ENCODE measurements around the gene AKR1D1.
"Not testable (repeated sequence)": the region's sequence is repeated elsewhere in the genome, so short reads cannot be mapped to it uniquely, and the experiment has no call there.

Gene AKR1D1

GRCh38 chr7:138052696-138053095 is 23.6 kb upstream of the AKR1D1 start:
- no peaks in the 10 kb centered on the region for H3K79me2 ChIP-seq (ENCODE audit: insufficient read depth, low read length)
- no peak overlapping the region for H3K9ac ChIP-seq (ENCODE audit: low read length)
- no peaks in the 10 kb centered on the region for H3K4me1 ChIP-seq (ENCODE audit: insufficient read depth, low read length, severe bottlenecking)
- H3K9me2 ChIP-seq (ENCODE audit: low read depth, low read length) = no peaks in the 10 kb centered on the region
- no peak overlapping the region for H2AFZ ChIP-seq (ENCODE audit: low read length)
- no peak overlapping the region for H3K27ac ChIP-seq (ENCODE audit: low read depth, low read length, poor library complexity, severe bottlenecking)
- H3K9me3 ChIP-seq (ENCODE audit: low read length) = no peaks in the 10 kb centered on the region
- no peaks in the 10 kb centered on the region for H3K36me3 ChIP-seq (ENCODE audit: insufficient read depth, low read length)
- TF ChIP-seq EZH2 (IDR thresholded peaks at IDR 0.05; ENCODE audit: borderline replicate concordance, low read length) = no peak
- TF ChIP-seq, protein P1, sequence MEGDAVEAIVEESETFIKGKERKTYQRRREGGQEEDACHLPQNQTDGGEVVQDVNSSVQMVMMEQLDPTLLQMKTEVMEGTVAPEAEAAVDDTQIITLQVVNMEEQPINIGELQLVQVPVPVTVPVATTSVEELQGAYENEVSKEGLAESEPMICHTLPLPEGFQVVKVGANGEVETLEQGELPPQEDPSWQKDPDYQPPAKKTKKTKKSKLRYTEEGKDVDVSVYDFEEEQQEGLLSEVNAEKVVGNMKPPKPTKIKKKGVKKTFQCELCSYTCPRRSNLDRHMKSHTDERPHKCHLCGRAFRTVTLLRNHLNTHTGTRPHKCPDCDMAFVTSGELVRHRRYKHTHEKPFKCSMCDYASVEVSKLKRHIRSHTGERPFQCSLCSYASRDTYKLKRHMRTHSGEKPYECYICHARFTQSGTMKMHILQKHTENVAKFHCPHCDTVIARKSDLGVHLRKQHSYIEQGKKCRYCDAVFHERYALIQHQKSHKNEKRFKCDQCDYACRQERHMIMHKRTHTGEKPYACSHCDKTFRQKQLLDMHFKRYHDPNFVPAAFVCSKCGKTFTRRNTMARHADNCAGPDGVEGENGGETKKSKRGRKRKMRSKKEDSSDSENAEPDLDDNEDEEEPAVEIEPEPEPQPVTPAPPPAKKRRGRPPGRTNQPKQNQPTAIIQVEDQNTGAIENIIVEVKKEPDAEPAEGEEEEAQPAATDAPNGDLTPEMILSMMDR (IDR thresholded peaks at IDR 0.05; ENCODE audit: low read length) = no peak
- H4K20me1 ChIP-seq (ENCODE audit: insufficient read depth, low read length) = no peaks in the 10 kb centered on the region
- H3K4me3 ChIP-seq (ENCODE audit: low read depth, low read length, poor library complexity, severe bottlenecking) = no peak overlapping the region
- H3K4me2 ChIP-seq (ENCODE audit: low read length) = no peak overlapping the region
- H3F3A ChIP-seq (ENCODE audit: insufficient read depth, low read length) = no peaks in the 10 kb centered on the region
- H3K27me3 ChIP-seq (ENCODE audit: insufficient read depth, low read length) = no peaks in the 10 kb centered on the region

DNA sequence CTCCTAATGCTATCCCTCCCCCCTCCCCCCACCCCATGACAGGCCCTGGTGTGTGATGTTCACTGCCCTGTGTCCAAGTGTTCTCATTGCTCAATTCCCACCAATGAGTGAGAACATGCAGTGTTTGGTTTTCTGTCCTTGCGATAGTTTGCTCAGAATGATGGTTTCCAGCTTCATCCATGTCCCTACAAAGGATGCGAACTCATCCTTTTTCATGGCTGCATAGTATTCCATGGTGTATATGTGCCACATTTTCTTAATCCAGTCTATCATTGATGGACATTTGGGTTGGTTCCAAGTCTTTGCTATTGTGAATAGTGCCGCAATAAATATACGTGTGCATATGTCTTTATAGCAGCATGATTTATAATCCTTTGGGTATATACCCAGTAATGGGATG is 20.6 kb upstream of the AKR1D1 start:
- not testable (repeated sequence) for H3K9me3 ChIP-seq (ENCODE audit: low read length)

DNA sequence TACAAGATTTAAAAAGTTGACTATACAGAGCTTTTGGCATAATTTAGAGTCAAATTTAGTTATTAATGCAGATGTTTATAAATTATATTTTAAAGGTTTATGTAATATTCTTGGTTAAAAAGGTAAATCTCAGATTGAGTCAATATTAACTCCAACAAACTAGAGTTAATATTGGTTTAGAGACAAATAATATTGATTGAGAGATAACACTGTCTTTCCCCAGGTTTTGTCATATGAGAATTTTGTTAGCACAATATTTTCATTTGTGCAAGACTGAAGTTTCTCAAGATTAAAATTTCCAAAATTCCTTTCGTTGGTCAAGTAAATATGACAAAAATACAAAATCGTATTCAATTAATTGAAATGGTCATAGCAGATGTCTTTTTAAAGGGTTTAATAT is 12.9 kb upstream of the AKR1D1 start:
- no peaks in the 10 kb centered on the region for H3K9me3 ChIP-seq (ENCODE audit: low read length)
- H3K4me2 ChIP-seq (ENCODE audit: low read length) = no peak overlapping the region
- no peaks in the 10 kb centered on the region for H3K27me3 ChIP-seq (ENCODE audit: insufficient read depth, low read length)
- H3K9me2 ChIP-seq (ENCODE audit: low read depth, low read length) = no peaks in the 10 kb centered on the region
- TF ChIP-seq EZH2 (IDR thresholded peaks at IDR 0.05; ENCODE audit: borderline replicate concordance, low read length) = no peak
- TF ChIP-seq, protein P1 (IDR thresholded peaks at IDR 0.05; ENCODE audit: low read length) = no peak
- no peaks in the 10 kb centered on the region for H3F3A ChIP-seq (ENCODE audit: insufficient read depth, low read length)
- H3K4me3 ChIP-seq (ENCODE audit: low read depth, low read length, poor library complexity, severe bottlenecking) = no peak overlapping the region
- H2AFZ ChIP-seq (ENCODE audit: low read length) = no peak overlapping the region
- no peak overlapping the region for H3K27ac ChIP-seq (ENCODE audit: low read depth, low read length, poor library complexity, severe bottlenecking)
- no peaks in the 10 kb centered on the region for H4K20me1 ChIP-seq (ENCODE audit: insufficient read depth, low read length)
- no peaks in the 10 kb centered on the region for H3K79me2 ChIP-seq (ENCODE audit: insufficient read depth, low read length)
- H3K9ac ChIP-seq (ENCODE audit: low read length) = no peak overlapping the region
- H3K36me3 ChIP-seq (ENCODE audit: insufficient read depth, low read length) = no peaks in the 10 kb centered on the region
- H3K4me1 ChIP-seq (ENCODE audit: insufficient read depth, low read length, severe bottlenecking) = no peaks in the 10 kb centered on the region

More for the DNA sequence above, 20.6 kb upstream of the AKR1D1 start:
- not testable (repeated sequence) for H2AFZ ChIP-seq (ENCODE audit: low read length); H3K4me3 ChIP-seq (ENCODE audit: low read depth, low read length, poor library complexity, severe bottlenecking); H3K27ac ChIP-seq (ENCODE audit: low read depth, low read length, poor library complexity, severe bottlenecking); H3F3A ChIP-seq (ENCODE audit: insufficient read depth, low read length); H3K4me1 ChIP-seq (ENCODE audit: insufficient read depth, low read length, severe bottlenecking); H3K9me2 ChIP-seq (ENCODE audit: low read depth, low read length); H3K9ac ChIP-seq (ENCODE audit: low read length); H3K4me2 ChIP-seq (ENCODE audit: low read length); H3K36me3 ChIP-seq (ENCODE audit: insufficient read depth, low read length); H3K27me3 ChIP-seq (ENCODE audit: insufficient read depth, low read length); H3K79me2 ChIP-seq (ENCODE audit: insufficient read depth, low read length); H4K20me1 ChIP-seq (ENCODE audit: insufficient read depth, low read length)

DNA sequence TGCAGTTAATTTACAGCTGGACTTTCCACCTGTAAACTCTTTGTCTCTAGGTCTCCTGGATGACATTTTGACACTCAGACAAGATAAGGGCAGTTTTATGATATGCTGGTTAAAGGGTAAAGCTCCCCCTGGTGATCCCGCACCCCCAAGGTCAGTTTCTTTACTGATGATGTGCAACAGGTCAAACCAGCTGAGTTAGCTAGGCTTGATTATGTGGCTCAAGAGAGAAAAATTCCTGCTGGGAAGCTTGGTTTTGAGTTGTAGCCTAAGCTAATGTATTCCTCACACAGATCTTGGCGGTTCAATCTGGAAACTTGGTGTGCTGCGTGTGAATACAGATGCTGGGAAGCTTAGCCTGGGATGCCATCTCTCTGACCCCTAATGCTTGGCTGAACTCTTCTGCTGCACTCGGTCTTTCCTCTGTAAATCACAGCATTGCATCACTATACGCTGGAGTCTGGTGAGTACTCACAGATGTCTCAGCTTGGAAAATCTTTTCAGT is 11.4 kb upstream of the AKR1D1 start:
- TF ChIP-seq, protein P1 (IDR thresholded peaks at IDR 0.05; ENCODE audit: low read length) = no peak
- no peak for TF ChIP-seq EZH2 (IDR thresholded peaks at IDR 0.05; ENCODE audit: borderline replicate concordance, low read length)
- Histone ChIP-seq H3K4me1 (ENCODE audit: insufficient read depth, low read length, severe bottlenecking) (no peaks in the 10 kb centered on the region), H3K4me2 (ENCODE audit: low read length) (no peak overlapping the region), H3K9me2 (ENCODE audit: low read depth, low read length) (no peaks in the 10 kb centered on the region), H3K79me2 (ENCODE audit: insufficient read depth, low read length) (no peaks in the 10 kb centered on the region), H3K9me3 (ENCODE audit: low read length) (no peaks in the 10 kb centered on the region), H3K27ac (ENCODE audit: low read depth, low read length, poor library complexity, severe bottlenecking) (no peak overlapping the region), H3K4me3 (ENCODE audit: low read depth, low read length, poor library complexity, severe bottlenecking) (no peak overlapping the region), H2AFZ (ENCODE audit: low read length) (no peak overlapping the region), H3F3A (ENCODE audit: insufficient read depth, low read length) (no peaks in the 10 kb centered on the region), H3K36me3 (ENCODE audit: insufficient read depth, low read length) (no peaks in the 10 kb centered on the region), H3K27me3 (ENCODE audit: insufficient read depth, low read length) (no peaks in the 10 kb centered on the region), H4K20me1 (ENCODE audit: insufficient read depth, low read length) (no peaks in the 10 kb centered on the region), H3K9ac (ENCODE audit: low read length) (no peak overlapping the region)

Measured in OCI-LY1 (cell line).